GM12801 (cell line): ENCODE results near the gene CAMKK1.

Experiments
- CTCF ChIP-seq: IDR thresholded peaks from one replicate; pipeline ENCODE4 v1.5.1; 2011; ENCODE audit warnings: control low read depth; ENCODE audit not compliant: insufficient read length; ENCODE audit errors: extremely low read depth

The CAMKK1 gene

DNA sequence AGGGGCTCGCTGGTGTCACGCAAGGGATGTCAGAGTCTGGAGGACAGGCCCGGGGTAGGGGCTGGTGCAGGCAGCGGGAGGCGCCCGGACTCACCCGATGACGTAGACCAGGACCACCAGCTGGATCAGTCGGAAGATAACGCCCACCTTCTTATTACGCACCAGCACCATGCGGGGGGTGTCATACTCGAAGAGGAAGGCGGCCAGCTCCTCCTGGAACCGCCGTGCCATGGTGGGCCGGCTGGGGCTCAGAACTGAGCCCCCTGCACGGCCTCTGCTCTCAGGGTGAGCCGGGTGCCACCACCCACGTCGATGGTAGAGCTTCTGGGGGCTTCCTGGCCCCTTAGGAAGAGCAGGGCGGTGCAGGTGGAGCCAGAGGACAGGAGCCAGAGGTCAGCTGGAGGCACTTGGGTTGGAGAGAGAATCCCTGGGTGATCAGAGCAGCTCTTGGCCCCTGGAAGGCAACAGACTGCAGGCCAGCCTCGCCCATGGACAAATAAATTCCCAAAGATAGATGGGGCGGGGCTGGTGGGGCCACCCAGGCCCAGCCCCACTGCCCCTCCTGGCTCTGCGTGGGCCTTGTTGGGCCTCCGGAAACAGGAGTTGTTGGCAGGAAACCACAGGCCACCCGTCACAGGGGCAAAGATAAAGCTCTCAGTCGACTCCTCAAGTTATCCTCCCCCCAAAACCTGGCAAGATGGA lies 23.3 kb upstream of the CAMKK1 start, which contains the start of gene P2RX1:
TSS of gene P2RX1 (minus strand) at position 471 of the 702 bp plus-strand sequence. CDS start at position 231, 240 bp downstream.
- TF ChIP-seq CTCF, result no peak

DNA sequence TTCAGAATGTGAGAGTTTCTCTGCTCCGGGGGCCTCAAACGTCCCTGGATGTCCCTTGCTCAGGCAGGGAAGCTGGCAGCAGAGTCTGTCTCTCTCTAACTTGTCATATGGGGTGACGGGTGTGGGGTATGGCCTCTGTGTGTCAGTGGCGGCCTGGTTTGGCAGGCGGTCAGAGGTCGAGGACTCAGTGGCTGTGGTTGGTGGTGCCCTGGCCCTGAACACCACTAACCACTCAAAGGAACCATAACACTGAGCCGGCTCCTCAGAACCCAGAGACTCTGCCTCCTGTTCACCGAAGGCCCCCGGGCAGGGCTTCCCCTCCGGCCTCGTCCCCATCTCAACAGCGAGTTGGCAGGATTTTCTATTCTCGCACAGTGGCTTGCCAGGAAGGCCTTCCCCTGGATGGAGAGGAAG lies 22.7 kb upstream of the CAMKK1 start:
- TF ChIP-seq CTCF, result no peak

GRCh38 chr17:3914312-3914670 lies 21.4 kb upstream of the CAMKK1 start:
- TF ChIP-seq CTCF, result no peak

DNA sequence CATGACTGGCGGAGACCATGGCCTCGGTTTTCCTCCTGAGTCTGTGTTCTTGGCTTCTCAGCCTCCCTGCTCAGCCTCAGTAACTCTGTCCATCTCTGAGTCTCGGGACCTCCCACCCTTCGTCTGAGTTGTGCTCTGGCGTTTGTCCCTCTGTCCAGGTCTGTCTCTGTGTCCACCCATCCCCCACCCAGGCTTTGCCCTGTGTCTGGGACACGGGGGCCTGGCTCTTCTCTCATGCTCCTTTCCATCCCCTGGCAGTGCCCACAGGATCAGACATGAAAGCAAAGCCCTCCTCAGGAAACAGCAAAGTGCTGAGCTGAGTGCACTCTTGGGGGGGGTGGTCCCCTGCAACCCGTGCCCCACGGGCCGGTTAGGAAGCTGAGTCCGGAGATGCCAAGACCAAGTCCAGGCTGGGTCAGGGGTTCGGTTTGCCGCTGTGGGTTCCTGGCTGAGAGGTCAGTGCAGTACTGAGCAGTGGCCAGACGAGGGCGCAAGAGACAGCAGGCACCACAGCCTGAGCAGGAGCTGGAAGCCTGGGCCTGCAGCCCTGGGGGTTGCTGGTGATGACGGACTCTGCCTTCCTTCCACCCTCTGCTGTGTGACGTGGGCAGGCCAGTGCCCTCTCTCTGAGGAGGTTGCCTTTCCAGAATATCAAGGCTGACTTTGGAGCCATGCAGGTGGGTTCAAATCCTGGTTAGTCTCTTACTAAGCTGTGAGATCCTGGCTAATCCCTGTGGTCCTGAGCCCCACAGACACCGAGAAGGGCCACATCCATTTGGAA lies 20.9 kb upstream of the CAMKK1 start:
- peak; percentile 86 for TF ChIP-seq CTCF

DNA sequence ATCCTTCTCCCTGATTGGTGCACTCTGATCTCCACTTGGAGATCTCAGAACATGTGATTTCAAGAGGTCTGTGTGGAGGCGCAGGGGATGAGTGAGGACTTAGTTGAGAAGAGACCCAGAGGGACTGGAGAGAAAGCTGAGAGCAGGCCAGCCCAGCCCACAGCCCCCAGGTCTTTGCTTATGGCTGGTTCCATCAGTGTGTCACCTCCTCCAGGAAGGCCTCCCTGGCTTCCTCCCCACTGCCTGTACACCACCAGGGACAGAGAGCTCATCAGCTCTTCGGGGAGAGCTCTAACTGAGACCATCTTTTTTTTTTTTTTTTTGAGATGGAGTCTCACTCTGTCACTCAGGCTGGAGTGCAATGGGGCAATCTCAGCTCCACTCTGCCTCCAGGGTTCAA lies 20.0 kb upstream of the CAMKK1 start:
- TF ChIP-seq CTCF, result no peak

GRCh38 chr17:3911271-3912053 lies 18.6 kb upstream of the CAMKK1 start:
- no peak for TF ChIP-seq CTCF

DNA sequence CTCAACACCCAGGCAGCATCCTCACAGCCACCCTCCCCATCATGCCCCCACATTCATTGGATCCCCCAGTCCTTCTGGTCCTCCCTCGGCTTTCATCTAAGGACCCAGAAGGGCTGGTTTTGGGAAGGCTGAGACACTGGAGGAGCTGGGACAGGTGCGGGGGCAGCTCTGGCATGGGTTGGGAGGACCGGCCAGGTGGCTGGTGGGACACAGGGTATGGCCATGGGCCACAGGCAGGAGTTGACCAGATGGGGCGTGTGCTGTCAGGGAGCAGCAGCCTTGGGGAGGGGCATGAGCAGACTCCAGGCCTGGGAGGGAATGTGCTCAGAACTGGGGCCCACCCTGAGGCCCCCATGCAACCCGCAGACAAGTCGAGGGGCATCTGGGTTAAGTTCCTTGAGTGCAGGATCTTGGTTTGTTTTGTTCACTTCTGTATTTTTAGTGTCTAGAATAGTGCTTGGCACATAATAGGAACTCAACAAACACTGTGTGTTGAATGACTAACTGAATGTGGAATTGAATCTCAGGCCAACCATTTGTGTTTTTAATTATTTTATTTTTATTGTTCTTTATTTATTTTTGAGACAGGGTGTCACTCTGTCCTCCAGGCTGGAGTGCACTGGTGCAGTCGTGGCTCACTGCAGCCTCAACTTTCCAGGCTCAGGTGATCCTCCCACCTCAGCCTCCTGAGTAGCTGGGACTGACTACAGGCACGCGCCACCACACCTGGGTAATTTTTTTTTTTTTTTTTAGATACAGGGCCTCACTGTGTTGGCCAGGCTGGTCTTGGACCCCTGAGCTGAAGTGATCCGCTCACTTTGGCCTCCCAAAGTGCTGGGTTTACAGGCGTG lies 17.8 kb upstream of the CAMKK1 start:
- TF ChIP-seq CTCF, result no peak
